A673 (cell line): Measurements from ENCODE around the gene BTRC.

Experiments
- CTCF ChIP-seq: fragments of 300-800, 200-600 bp; sonication (generic); conservative IDR thresholded peaks from 2 replicates; pipeline ENCODE4 v1.5.1; 2017; ENCODE audit warnings: low read depth, mild to moderate bottlenecking, antibody characterized with exemption, low read length, moderate library complexity, mixed read lengths
- EZH2 ChIP-seq: fragments of 200-600 bp; sonication (generic); IDR thresholded peaks from 2 replicates; pipeline ENCODE4 v1.6.1; 2017; ENCODE audit warnings: borderline replicate concordance, low read depth, mild to moderate bottlenecking, mixed read lengths, antibody characterized with exemption, low read length; ENCODE audit not compliant: poor library complexity, severe bottlenecking

DNA sequence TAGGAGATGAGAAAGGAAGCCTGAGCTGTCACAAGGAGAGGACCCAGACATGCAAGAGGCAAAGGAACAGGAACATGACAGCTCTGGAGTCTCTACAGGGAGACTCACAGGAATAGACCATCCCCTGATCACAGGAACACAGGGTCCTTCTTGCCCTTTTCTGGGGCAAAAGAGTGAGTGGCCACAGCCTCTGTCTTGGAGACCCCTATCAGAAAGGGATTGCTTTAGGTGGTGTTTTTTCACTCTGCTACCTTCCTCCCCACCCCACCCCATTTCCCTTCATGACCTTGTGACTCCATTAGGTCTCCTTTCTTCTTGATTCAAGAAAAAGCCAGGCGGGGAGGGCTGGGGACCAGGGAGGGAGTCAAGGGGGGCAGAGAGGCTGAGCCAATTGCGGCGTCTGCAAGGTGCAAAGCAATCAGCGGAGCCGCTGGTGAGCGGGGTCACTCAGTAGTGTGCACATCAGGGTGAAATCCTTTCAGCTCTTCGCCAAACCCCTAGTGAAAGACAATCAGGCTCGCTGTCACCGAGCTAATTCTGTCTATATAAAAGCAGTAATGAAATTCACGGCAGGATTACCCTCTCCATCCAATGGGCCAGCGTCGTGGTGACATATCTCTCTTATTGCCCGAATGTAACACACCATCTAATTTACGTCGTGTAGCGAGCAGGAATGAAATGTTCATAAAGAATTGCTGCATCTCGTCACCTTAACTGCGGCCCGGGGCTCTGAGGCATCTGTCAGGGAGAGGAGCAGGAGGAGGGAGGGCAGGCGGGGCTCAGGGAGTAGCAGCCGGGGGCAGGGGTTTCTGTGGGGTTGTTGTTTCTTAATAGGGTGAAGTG, 31.5 kb upstream of the BTRC start:
- TF ChIP-seq CTCF, result no peak
- no peak for TF ChIP-seq EZH2
